ENCODE results near the gene ANKIB1.
"Not testable (repeated sequence)": the region's sequence is repeated elsewhere in the genome, so short reads cannot be mapped to it uniquely, and the experiment has no call there.

Gene ANKIB1

GRCh38 chr7:92415225-92415624, 169.5 kb downstream of the ANKIB1 start:
- no peak for DNase-seq

DNA sequence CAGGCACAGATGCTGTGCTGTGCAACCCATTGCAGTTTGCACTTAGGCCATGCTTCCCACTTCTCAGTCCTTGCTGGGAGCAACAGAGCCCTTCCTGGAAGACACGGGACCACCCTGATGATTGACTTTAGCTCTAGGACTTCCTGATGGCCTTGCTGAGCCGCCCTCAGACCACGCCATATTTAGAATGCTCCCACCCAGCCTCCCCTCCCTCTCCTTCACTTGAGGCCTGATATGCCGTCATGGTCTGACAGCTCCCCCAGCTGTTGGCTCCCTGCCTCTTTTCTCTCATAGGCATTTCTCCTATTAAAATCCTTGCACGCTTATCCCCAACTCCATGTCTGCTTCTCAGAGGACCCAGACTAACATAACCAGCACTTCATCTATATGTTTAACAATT, 172.1 kb downstream of the ANKIB1 start:
- DNase-seq: no peak

DNA sequence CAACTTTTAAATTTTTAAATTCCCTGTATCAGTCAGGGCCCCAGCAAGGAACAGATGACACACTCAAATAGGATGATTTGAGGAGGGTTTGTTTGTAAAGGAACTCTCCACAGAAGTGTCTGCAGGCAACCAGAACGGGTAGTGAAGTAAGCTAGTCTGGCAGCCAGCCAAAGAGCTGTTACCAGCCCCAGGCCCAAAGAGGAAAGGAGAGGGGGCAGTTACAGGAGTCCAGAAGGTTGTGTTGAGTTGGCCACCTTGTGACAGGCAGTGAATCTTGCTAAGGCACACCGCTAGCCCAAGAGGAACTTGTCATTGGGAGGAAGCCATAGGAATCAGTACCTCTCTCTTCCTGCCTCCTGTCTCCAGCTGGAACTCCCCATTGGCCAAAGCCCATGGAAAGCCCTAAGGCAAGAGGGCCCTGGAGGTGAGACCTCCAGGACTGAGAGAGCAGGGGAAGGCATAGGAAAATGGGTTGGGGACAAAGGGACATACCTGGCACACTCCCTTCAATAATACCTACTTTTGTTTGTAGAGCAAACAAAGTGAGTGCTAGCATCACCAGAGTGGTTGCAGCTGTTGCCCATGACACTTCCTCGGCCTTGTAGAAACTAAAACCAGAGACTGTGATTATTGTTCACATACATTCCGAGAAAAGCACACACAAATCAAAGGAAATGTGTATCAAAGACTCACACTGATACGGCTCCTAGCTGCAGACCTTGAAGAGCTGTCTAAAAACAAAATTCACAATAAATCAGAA, 176.1 kb downstream of the ANKIB1 start:
- no peak for DNase-seq

DNA sequence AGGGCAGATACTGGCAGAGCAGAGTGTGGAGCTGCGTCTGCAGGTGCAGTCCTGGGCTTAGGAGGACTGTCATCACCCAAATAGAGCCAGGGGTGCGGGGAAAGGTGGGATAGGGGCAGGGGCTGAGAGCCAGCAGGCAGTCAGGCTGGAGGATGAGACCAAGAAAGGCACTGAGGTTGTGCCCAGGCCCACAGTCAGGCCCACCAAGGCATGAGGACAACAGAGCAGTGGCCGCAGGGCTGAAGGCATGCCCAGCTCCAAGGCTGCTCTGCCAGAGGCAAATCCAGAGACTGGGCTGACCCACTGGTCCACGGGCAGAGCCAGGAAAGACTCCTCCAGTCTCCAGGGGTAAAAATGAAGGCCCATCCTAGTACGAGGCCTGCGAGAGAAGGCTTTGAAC, 177.2 kb downstream of the ANKIB1 start:
- no peak for DNase-seq

- no peak for DNase-seq
These were observed 177.9 kb downstream of the ANKIB1 start for GRCh38 chr7:92423710-92424131.

GRCh38 chr7:92425311-92425947, 179.7 kb downstream of the ANKIB1 start:
- no peak for DNase-seq

DNA sequence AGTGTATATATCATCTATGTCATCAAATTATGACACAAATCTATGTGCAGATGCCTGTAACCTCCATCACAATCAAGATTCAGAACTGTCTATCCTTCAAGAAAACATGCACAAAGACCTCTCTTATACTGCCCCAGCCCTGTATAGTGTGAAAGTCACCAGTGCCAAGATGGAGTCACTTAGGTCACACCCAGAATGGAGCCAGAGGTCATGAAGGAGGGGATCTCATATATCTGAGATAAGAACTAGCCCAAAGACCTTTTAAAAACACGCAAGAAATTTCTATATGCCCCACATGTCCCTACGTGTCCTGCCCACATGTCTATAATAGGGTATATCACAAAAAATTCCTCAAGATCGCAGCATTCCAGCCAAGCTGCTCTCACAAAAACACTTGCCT, 181.4 kb downstream of the ANKIB1 start:
- DNase-seq: no peak

DNA sequence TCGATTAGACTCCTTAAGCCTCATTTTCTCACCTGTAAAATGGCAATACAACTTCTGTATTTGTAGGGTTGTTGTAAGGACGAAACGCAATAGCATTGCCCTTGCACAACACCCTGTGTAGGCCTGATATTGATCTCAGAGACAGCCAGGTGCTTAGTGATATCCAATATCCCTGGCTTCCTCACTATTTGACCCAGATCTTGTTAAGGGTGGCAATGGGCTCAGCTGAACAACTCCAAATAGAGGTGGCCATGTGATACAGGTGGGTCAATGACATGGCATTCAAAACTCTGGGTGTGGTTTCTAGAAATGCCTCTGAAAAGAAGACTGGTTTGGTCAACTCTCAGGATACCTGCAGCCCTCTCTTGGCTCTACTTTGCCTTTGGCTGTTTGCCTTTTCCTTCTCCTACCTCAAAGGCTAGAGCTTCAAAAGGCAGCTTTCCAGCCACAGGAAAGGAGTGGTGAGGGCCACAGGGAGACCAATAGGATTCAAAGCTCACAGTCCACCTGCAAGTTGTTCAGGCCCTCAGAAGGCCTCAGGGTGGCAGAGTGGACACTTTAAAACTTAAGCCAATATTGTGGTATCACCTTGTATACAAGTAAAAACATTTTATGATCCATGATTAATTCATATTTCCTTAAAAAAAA, 186.6 kb downstream of the ANKIB1 start:
- DNase-seq: no peak

- DNase-seq: no peak
These were observed 187.2 kb downstream of the ANKIB1 start for GRCh38 chr7:92433019-92433418.

DNA sequence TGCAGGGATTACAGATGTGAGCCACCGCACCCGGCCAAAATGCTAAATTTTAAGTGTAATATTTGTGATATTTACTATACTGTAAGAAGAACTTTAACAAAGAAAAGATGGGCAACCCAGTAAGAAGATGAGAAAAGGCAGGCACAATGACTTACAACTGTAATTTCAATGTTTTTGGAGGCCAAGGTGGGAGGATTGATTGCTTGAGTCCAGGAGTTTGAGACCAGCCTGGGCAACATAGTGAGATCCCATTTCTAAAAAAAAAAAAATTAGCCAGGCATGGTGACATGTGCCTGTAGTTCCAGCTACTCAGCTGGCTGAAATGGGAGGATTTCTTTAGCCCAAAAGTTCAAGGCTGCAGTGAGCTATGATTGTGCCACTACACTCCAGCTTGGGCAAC, 189.8 kb downstream of the ANKIB1 start:
- DNase-seq: no peak

GRCh38 chr7:92436612-92437445, 191.1 kb downstream of the ANKIB1 start:
- DNase-seq: no peak

DNA sequence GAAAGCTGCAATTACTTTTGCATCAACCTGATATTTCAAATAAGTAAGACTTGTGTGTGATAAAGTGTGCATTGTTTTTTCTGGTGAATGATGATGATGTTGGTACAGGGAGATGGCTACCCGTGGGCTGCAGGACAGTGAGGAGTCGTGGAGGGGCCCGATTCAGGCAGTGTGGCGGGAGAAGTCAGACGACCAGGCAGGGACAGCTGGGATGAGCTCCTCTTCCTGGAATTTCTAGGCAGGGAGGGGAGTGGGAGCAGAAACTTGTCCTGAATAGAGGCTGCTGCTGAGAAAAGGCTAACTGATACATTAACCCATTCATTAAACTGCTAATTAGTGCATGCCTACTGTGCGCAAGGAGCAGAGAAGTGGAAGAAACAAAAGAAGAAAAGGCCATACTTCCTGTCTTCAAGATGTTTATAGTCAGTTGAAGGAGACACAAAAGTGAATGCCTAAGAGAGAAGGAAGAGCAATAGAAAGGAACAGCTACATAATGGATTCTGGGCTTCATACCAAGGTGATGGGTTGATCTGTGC, 192.2 kb downstream of the ANKIB1 start:
- DNase-seq: no peak

DNA sequence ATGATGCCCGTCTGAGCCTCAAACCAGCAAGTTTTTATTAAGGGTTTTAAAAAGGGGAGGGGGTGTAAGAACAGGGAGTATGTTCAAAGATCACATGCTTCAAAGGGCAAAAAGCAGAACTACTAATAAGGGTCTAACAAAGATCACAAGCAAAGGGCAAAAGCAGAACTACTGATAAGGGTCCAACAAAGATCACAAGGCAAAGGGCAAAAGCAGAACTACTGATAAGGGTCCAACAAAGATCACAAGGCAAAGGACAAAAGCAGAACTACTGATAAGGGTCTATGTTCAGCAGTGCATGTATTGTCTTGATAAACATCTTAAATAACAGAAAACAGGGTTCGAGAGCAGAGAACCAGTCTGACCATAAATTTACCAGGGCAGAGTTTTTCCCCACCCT, 196.9 kb downstream of the ANKIB1 start:
- not testable (repeated sequence) for DNase-seq

DNA sequence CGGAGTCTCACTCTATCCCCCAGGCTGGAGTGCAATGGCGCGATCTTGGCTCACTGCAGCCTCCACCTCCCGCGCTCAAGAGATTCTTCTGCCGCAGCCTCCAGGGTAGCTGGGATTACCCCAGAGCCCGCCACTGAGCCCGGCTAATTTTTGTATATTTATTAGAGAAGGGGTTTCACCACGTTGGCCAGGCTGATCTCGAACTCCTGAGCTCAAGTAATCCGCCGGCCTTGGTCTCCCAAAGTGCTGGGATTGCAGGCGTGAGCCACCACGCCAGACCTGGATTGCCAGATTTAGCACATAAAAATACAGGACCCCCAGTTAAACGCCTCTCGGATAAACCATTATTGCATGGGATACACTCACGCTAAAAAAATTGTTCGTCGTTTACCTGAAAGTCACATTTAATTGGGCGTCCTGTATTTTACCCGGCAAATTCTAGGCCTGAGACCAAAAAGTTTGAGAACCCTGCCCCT, 201.1 kb downstream of the ANKIB1 start:
- DNase-seq: no peak

- DNase-seq: peak; percentile 84
These were observed 201.8 kb downstream of the ANKIB1 start, which contains the start of gene GATAD1 for GRCh38 chr7:92447345-92448204. TSS of gene GATAD1 (plus strand) at chr7:92447482. CDS start at chr7:92447730, 248 bp downstream.

- peak; percentile 54 for DNase-seq
These were observed 202.5 kb downstream of the ANKIB1 start for GRCh38 chr7:92448205-92448747.
